ENCODE measurements around the gene TMCC2.

The TMCC2 gene

GRCh38 chr1:205188098-205188497 lies 39.6 kb upstream of the TMCC2 start:
- H3K4me3 ChIP-seq (ENCODE audit: low read length): no peak overlapping the region
- TF ChIP-seq CTCF (IDR thresholded peaks at IDR 0.05; ENCODE audit: insufficient read depth, low read depth, low read length, missing control alignments): no peak
- peak; percentile 75 for DNase-seq (ENCODE audit: low read depth)

- TF ChIP-seq CTCF (IDR thresholded peaks at IDR 0.05; ENCODE audit: insufficient read depth, low read depth, low read length, missing control alignments): no peak
- DNase-seq (ENCODE audit: low read depth): no peak
- H3K4me3 ChIP-seq (ENCODE audit: low read length): no peak overlapping the region
Measured at GRCh38 chr1:205188596-205188995, 39.1 kb upstream of the TMCC2 start.

GRCh38 chr1:205189131-205189530 lies 38.6 kb upstream of the TMCC2 start:
- no peak for DNase-seq (ENCODE audit: low read depth)
- no peak overlapping the region for H3K4me3 ChIP-seq (ENCODE audit: low read length)
- no peak for TF ChIP-seq CTCF (IDR thresholded peaks at IDR 0.05; ENCODE audit: insufficient read depth, low read depth, low read length, missing control alignments)

- DNase-seq (ENCODE audit: low read depth): no peak
- TF ChIP-seq CTCF (IDR thresholded peaks at IDR 0.05; ENCODE audit: insufficient read depth, low read depth, low read length, missing control alignments): no peak
- H3K4me3 ChIP-seq (ENCODE audit: low read length): no peak overlapping the region
Measured at GRCh38 chr1:205190845-205191577, 36.7 kb upstream of the TMCC2 start.

- DNase-seq (ENCODE audit: low read depth): no peak
- no peak for TF ChIP-seq CTCF (IDR thresholded peaks at IDR 0.05; ENCODE audit: insufficient read depth, low read depth, low read length, missing control alignments)
- H3K4me3 ChIP-seq (ENCODE audit: low read length): no peak overlapping the region
Measured at GRCh38 chr1:205191622-205192021, 36.1 kb upstream of the TMCC2 start.

- H3K4me3 ChIP-seq (ENCODE audit: low read length): no peak overlapping the region
- TF ChIP-seq CTCF (IDR thresholded peaks at IDR 0.05; ENCODE audit: insufficient read depth, low read depth, low read length, missing control alignments): no peak
- no peak for DNase-seq (ENCODE audit: low read depth)
Measured at GRCh38 chr1:205192287-205192686, 35.5 kb upstream of the TMCC2 start.

Data from epithelial cell of esophagus (primary cell).